ENCODE data around the gene RASA1.

DNA sequence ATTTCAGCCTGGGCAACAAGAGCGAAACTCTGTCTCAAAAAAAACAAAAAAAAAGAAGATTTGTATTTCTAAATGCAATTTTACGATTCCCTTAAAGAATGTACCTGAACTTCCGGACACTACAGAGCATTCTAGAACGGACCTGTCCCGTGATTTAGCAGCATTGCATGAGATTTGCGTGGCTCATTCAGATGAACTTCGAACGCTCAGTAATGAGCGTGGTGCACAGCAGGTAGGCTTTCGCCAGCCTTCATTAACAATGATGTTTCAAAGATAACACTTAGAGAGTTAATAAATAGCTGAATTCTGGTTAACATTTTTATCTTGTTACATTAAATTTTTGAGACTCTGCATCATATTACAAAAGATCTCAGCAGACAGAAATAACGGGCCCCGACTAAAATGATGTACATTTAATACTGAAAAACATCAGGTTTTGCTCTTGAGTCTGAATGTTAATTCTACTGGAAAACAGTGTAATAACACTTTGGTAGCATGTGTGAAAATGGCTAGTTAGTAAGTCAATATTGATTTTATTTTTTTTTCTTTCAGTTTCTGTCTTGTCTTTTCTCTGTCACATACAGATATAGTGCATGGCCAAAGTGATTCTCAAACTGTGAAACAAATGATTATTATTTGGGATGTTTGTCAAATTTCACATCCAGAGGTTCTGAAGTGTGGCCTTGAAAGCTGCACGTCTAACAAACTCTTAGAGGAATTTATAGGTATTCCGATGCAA is 121.8 kb downstream of the RASA1 start:
- TF ChIP-seq POLR2A (IDR thresholded peaks at IDR 0.05; ENCODE audit: low read length), result no peak
- no peak for TF ChIP-seq GATA1 (IDR thresholded peaks at IDR 0.05; ENCODE audit: low read depth, low read length)

Data from erythroblast (primary cell).